GM19035 (cell line): ENCODE data around the gene CTU1.
A peak's percentile ranks its signal among the peaks of the same experiment; 100 is the strongest.

Experiments
- ATAC-seq: cut with Tn5 transposase; IDR thresholded peaks from one replicate; pipeline ENCODE4 v1.9.1; 2021; ENCODE audit not compliant: unreplicated experiment

CTU1 gene

GRCh38 chr19:51135004-51135403, 26.8 kb upstream of the CTU1 start:
- no peak for ATAC-seq

GRCh38 chr19:51131780-51132680, 23.8 kb upstream of the CTU1 start:
- no peak for ATAC-seq

- no peak for ATAC-seq
Measured at GRCh38 chr19:51129716-51130115, 21.5 kb upstream of the CTU1 start.

GRCh38 chr19:51128227-51128626, 20.0 kb upstream of the CTU1 start:
- no peak for ATAC-seq

- ATAC-seq: no peak
Measured at GRCh38 chr19:51127755-51128154, 19.5 kb upstream of the CTU1 start.

- no peak for ATAC-seq
Measured at GRCh38 chr19:51127032-51127431, 18.8 kb upstream of the CTU1 start.

GRCh38 chr19:51125421-51126075, 17.3 kb upstream of the CTU1 start:
- ATAC-seq: no peak

- no peak for ATAC-seq
Measured at GRCh38 chr19:51124729-51125128, 16.5 kb upstream of the CTU1 start, which contains the start of gene SIGLEC9. Gene SIGLEC9 (plus strand): TSS chr19:51124906. CDS start chr19:51124975, 69 bp downstream.

GRCh38 chr19:51124216-51124615, 16.0 kb upstream of the CTU1 start:
- ATAC-seq: no peak

- no peak for ATAC-seq
Measured at GRCh38 chr19:51123802-51124201, 15.6 kb upstream of the CTU1 start.

- no peak for ATAC-seq
Measured at GRCh38 chr19:51123381-51123800, 15.2 kb upstream of the CTU1 start.

GRCh38 chr19:51122112-51122981, 14.1 kb upstream of the CTU1 start:
- no peak for ATAC-seq

GRCh38 chr19:51121257-51121656, 13.0 kb upstream of the CTU1 start:
- no peak for ATAC-seq

GRCh38 chr19:51120160-51120559, 12.0 kb upstream of the CTU1 start:
- ATAC-seq: no peak

GRCh38 chr19:51119611-51120010, 11.4 kb upstream of the CTU1 start:
- ATAC-seq: no peak

GRCh38 chr19:51119101-51119500, 10.9 kb upstream of the CTU1 start:
- no peak for ATAC-seq

GRCh38 chr19:51116736-51117286, 8.6 kb upstream of the CTU1 start:
- ATAC-seq: no peak

- ATAC-seq: no peak
Measured at GRCh38 chr19:51114087-51114729, 6.0 kb upstream of the CTU1 start.

GRCh38 chr19:51111606-51112005, 3.4 kb upstream of the CTU1 start:
- ATAC-seq: no peak

GRCh38 chr19:51110666-51110971, 2.4 kb upstream of the CTU1 start:
- no peak for ATAC-seq

- peak; percentile 30 for ATAC-seq
Measured at GRCh38 chr19:51108805-51109146, 567 bp upstream of the CTU1 start.
